GM21786 (cell line): ENCODE measurements around the gene PDE4D.

Experiments used
- ATAC-seq: cut with Tn5 transposase; IDR thresholded peaks from one replicate; pipeline ENCODE4 v1.9.1; 2021; ENCODE audit not compliant: unreplicated experiment

PDE4D gene

DNA sequence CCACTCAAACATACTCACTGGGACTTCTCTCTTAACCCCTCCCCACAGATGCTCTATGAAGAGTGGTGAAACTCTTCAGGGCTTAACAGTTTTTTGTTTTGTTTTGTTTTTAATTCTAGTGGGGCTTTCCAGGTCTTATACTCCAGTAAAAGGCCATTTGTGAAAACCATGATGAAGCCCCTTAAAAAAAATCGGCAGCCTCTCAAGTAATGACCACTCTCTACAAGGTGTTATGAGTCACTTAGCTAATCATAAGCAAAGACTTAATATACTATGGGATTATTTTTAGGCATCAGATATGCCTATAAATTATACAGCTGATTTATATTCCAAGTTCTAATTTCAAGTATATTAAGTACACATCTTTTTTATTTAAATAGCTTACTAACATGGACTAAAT, 702.8 kb downstream of the PDE4D start:
- no peak for ATAC-seq

DNA sequence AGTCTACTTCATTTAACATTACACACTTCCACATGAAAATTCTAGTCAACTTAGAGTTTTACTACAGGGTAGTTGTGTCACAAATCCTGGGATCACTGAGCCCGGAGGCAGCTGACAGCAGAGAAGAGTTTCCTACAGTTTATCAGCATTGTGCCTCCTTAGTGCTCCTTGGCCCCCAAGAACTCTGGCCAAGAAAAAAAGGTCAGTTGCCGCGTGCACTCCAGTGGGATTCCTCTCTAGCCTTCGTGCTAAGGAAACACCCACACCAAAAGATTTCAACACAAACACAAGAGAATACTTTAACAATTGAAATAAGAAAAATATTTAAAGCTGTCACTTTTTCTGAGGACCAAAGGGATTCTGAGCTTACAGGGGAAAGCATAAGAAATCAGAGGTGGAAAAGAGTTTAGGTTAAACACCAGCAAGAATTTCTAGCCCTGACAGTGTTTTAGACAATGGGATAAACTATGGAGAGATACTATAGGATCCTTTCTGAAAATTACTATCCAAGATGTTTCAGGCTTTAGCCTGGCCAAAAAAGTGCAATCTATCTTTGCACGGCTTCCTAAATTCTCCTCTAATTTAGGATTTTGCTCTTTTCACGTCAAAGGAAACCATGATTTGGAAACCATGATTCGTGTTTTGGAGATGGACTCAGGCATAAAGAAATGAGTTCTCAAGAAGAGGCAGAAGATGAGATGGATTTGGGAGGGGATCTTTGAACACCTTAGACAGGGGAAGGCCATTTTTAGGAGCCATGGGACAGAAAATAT, 703.9 kb downstream of the PDE4D start:
- ATAC-seq, result no peak

DNA sequence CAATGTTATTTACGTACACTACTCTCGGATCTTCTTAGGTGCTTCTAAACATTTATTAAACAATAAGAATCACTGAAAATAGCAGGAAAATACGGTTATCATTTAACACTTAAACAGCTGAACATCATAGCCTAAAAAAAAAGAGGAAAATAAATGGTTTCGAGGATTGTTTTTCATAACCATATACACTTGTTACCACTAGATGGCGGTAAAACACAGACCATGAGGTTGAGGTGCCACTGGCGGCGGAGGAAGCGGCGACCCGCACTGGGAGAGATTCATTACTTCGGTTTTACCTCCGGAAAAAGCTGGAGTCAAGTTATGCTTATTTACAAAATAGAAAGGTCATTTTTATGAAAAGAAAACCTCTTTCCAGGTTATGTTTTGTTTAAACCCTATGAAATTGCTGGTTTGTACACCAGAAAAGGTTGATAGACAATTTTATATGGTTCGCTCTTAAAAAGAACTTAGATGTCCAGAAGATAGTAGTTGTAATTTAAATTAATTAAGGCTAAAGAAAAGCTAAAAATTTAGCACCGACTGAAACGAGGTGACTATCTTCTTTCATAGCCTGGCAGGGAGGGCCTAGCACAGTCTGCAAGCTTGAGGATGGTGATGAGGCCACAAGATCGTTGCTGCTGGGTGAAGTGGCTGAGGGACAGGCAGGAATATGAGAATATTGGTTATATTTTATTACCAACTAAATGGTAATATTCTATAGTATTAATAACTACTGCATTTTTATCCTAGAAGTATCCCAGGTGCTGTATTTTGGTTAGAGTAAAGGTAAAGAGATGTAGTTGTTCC, 704.9 kb downstream of the PDE4D start:
- peak; percentile 77 for ATAC-seq

DNA sequence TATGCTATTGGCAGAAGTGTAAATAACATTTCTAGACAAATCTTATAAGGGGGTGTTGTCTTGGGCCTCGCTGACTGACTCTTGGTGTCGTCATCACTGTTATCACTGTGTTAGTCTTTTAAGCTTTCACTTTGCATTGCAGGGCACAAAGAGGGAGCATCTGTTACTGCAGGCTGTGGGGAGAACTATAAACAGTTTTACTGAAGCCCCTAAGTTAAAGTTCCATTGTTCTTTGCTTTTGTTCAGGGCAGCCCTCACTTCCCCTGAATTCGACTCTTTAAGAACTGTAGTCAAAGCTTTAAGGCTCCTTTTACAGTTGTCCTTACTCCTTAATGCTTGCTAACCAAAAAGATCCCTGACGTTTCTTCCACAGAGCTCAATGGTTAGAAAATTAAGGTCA, 705.7 kb downstream of the PDE4D start:
- no peak for ATAC-seq

DNA sequence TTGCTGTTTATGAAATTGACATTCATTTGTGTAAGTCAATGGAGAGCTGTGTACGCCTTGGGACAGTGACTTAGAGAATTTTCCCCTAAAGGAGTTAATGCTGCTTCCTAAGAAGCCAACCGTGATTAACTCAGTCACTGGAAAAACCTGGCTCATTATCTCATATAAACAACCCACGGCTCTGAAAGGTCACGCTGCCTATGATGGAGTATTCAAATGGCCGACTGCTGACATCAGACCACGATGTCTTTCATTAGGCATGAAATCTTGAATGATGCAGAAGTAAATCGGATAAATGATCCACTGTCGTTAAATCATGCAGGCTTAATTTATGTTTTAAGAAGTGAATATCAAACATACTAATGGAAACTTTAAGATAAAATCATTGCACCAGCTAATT, 706.9 kb downstream of the PDE4D start:
- ATAC-seq, result no peak

DNA sequence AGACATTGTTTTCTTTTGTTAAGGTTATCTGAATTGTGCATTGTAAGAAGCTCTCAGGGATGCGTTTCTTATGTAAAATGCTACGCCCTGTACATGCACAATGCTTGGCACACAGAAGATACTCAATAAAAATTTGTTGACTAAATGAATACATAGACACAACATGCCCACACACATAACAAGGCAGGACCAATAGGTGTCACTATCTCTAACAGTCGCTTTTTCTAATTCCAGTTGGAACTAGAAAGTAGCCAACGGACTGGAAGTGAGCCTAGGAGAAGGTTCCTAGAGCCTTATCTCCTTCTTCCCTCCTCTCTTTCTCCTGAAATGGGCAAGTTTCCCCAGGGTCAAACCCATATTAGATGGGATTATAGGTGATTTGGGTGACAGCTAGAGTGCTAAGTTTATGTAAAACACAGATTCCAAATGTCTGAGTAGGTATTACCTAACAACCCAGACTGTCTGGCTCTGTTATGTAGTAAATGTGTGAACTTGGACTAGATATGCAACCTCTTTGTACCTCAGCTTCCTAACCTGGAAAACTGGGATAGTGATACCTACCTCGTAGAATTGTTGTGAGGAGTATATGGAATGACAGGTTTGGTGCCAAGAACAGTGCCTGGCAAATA, 707.7 kb downstream of the PDE4D start:
- ATAC-seq, result no peak

DNA sequence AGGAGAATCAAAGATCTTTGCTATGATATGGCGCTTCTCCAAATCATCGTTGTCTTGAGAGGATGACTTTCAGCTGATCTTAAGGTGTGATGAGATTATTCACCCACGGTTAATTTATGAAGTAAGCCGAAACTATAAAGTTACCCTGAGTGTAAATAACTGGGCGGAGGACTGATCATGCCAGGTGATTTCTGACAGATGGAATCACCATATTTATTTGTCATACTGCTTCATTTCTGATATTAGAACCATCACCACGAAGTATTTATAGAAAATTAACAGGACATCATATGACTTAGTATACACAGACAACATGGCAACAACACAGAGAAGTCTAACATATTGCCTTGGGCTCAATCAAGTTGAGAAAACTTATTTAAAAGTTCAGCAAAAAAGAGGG, 708.8 kb downstream of the PDE4D start:
- no peak for ATAC-seq

DNA sequence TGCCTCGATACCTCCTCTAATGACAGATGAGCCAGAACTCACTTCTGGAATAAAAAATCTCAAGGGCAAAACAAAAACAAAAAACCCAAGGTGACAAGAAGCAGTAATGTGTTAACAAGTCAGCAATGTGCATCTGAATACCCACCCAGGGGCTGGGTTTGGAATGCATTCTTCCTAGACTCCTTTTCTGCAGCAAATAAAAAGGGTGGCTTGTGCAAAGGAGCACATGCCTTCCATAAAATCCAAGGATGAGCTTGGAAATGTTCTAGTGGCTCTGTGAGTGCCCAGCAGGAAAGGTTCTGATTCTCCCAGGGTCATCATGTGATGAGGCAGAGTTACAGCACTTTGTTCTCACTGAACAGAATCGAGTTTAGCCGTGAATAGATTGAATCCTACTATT, 710.8 kb downstream of the PDE4D start:
- ATAC-seq, result no peak

DNA sequence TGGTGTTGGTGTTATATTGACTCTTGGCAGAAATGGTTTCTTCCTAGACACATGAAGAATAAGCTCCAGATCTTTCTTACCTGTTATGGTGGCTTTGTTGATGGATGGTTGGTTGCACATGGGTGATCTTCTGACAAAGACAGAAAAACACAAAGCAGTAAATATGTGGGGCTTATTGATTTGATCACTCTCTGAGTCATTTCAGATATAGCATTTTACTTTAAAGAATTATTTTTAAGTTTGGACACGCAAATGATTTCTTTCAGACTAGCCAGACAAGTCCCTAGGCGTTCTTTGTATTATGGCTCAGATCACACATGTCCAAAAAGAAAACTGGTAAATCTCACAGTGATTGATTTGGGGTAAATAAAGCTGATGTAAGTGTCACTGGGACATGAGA, 713.0 kb downstream of the PDE4D start:
- peak; percentile 70 for ATAC-seq

DNA sequence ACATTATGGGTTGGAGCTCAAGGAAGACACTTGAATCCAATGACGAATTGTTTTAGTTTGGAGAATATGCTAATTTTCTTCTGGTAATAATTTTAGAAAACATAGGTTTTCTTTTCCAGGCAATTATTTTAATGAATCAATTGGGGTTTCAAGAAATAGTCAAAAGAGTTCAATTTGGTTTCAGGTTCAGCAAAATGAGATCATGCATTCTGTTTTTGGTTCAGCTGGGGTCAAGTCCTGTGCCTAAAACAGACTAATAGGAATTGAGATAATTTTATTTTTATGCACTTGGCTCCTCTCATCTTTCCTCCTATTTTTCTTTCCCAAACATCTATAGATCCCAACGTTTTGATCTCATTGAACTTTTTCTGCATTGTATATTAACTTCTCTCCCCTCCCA, 713.8 kb downstream of the PDE4D start:
- no peak for ATAC-seq

DNA sequence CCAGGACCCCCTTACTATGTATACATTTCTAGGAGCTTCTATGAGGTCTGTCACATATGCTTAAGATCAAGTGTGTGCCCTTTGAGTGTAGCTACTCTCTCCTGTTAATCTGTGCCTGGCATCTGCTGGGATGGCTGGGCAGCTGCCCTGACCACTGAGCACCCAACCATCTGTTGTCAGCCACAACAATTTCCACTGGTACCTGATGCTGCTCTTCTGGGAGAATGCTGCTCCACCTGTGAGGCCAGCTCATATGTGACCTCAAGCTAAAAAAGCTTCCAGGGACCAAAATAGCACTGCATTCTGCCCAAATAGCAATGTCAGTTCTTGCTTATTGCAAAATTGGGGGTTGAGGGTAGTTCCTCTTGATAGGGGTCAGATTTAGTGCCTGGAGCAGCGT, 715.0 kb downstream of the PDE4D start:
- peak; percentile 10 for ATAC-seq

DNA sequence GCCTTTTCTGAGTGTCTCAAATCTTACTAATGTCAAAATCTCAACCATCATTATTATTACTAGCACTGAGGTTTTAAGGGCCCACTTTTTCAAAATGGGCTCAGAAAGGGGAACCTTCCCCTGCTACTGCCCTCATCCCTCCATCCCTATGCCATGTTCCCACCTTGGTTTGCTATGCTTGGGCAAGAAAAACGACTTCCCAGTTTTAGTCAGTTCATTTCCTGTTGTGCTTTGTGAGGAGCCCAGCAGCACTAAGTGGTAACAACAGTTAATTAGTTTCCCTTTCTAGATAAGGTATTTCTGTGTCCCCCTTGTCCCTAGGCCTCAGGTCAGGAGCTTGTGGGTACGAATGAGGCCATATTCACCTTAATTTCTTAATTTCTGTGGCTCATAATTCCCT, 715.5 kb downstream of the PDE4D start:
- ATAC-seq, result peak; percentile 32

DNA sequence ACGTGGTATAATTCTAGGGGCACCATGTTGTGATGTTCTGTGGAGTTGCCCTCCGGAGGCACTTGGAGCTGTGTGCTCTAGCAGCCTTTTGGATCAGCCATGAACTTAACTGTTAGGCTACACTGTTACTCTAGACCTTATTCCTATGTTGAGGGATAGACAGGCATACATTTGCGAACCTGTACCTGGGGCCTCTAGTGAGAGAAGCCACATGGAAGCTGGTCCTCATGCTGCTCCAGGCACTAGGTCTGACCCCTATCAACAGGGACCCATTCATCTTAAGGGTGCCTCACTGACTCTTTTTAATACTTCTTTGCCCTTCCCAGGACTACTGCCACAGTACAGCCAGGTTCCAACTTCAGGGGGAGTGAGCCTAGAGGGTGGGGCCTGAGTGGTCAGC, 715.9 kb downstream of the PDE4D start:
- no peak for ATAC-seq

DNA sequence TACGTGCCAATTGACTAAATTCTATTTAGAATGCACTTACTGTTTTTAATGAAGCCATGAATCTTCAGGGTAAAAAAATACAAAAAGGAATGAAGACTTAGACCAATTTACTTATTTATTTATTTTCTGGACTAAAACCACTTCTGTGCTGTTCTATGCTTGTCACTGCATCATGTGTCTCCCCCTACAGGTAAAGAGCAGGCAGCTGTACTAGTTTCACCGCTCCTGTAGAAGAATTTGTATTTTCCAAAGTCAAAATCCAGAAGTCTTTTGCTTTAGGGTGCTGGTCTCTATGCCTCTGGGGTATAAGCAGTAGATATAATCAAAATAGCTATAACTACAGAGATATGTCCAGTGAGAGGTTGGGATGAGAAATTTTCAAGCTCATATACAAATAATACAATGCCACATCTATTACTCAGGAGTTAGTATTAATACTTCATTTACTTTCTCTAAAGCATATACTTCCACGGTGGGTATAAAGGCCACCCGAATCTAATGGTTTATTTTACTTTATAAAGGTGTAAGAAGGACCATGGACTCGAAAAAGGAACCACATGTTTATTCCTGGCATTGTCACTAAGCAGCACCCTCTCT, 719.2 kb downstream of the PDE4D start:
- peak; percentile 49 for ATAC-seq

DNA sequence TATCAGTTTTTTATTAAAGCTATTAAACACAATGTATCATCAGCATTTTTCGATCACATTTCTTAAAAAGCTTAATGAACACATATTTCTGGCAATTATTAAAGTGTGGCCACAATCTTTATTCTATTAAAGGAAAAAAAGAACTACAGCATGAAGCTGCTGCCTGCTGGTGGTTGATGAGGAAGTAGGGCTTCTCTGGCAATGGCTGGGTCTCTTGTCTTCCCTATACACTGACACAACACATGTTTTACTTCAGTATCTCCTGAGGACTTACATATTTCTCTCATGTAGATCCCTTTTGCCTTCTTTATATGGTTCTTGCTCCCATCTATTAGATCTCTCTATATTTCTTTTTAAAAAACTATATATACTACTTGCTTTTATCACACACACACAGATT, 719.9 kb downstream of the PDE4D start:
- ATAC-seq, result no peak

DNA sequence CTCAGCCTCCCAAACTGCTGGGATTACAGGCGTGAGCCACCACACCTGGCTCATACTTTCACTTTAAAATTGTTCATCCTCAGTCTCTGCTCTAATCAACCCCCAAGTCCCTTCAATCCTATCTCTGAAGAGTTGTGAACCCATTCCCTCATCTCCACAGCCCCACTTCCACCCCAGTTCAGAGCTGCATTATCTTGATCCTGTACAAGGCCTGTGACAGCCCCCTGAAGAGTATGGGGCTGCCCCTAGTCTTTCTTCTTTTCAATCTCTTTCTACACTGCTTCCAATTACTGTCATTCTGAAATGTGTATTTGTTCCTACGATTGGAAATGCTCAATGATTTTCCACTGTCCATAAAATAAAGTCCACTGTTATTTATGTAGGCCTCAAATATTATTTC, 722.4 kb downstream of the PDE4D start:
- ATAC-seq, result no peak

DNA sequence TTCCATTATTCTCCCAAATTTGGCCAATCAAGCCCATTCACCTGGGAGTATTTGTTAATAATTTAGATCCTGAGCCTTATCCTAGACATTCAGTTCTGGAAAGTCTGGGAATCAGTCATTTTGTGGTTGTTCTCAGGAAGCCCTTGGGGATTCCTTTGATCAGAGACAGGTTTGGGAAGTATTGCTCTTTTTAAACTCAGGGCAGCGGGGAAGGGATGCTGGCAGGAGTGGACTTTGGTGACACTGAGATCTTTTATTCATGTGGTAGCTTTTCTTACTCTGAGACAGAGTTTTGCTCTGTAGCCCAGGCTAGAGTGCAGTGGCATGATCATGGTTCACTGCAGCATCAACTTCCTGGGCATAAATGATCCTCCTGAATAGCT, 723.8 kb downstream of the PDE4D start:
- ATAC-seq, result no peak

DNA sequence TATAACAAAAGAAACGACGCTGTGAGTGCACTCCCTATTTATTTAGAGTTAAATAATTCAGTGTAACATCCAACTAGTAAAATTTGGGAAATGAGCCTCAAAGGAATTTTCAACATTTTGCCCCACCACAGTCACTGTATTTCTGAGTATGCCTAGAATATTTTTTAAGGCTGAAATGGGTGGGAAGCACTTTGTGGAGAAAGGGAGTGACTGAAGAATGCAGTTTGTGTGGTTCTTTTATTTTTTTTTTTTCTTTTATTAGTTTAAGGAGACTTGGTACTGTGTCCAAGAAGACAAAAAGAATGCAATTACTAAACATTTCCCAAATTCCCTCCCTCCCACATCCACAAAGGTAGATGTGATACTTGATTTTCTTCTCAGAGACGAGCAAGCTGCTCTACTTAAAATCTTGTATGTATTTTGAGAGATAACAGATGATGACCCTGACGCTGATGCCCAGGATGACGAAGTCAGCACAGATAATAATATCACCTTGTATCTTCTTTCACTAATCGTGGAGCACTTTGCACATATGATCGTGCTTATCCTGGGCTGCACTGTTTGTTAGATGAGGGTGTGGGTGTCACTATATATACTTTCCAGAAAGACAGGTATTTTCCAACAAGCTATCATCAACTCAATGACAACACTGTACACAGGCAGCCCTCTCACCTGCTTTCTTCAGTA, 724.3 kb downstream of the PDE4D start:
- ATAC-seq, result no peak

DNA sequence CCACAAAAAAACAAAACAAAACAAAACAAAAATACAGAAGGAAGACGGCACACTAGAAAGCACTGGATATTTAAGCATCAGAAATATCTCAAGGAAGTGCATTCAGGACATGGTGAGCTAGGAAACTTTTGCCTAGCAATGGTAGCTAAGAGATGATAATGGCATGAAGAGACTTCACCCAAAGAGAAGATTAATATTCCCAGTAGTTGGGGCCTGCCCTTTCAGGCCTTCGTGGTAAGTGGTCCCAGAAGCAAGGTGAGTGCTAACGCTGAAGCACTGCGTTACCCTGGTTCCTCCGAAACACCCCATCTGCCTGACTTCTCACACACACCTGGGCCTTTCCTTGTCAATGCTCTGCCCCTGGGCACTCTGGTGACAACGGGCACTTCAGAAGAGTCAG, 725.5 kb downstream of the PDE4D start:
- ATAC-seq, result no peak

DNA sequence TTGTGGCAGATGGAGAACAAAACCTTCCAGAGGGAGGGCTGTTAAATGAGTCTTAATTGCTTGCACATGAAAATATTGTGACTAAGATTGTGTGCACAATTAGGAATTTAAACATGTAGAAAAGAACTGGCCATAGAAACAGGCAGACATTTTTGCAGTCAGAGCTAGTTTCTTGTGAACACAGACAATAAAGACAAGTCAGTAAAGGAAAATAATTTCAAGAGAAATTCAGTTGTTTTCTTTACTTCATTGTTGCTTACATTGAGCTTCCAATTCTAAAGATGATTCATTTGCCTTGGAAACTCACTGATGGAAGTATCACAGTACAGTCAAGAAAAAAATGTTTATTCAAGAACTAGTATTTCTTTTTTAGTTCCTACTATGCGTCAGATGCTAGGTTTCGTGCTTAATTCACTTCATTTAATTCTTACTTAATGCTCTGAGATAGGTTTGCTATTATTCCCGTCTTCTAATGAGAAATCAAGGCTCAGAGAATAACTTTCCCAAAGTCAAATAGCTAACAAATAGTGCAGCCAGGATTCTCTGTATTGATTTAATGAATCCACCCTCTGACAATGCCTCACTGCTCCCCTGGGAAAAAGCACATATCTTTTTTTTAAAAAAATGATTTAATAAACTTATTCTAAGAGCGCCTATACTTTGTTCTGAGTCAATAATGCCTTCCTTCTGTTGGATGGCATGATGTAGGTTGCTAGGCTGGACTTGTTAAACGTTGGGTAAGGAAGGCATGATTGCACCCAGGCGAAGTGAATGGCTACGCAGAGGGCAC, 729.3 kb downstream of the PDE4D start:
- ATAC-seq, result no peak
